ENCODE measurements around the gene PDE9A. TPM values are rescaled to one million over a fixed set of nuclear protein-coding genes. Genes with fewer than 3 reads are reported as not detected.

Gene PDE9A
- total RNA-seq, 1 experiment from 2014 or later = 8.4 TPM

DNA sequence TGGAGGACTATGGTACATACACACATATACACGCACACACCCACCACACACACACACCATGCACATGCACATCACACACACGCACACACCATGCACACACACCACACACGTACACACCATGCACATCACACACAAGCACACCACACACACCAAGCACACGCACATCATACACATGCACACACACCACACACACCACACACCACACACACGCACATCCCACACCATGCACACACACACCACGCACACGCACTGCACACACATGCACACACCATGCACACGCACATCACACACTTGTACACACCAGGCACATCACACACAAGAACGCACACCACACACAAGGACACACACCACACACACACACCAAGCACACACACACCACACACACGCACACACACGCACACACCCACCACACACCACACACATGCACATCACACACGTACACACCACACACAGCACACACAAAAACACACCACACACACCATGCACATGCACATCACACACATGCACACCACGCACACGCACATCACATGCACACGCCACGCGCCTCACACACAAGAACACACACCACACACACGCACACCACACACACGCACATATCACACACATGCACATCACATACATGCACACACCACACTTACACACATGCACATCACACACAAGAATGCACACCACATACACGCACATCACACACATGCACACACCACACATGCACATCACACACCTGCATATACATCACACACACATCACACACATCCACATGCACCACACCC lies 9.2 kb downstream of the PDE9A start:
- Histone ChIP-seq H3K9me2 (ENCODE audit: insufficient read depth) (no peaks in the 10 kb centered on the region), H3K79me2 (ENCODE audit: low read depth) (no peaks in the 10 kb centered on the region), H3K36me3 (ENCODE audit: low read depth) (no peaks in the 10 kb centered on the region), H3K27me3 (ENCODE audit: insufficient read depth, low read depth) (no peaks in the 10 kb centered on the region), H2AFZ (no peak overlapping the region), H3K4me1 (replicated peaks; ENCODE audit: insufficient read depth) (no peaks in the 10 kb centered on the region), H4K20me1 (ENCODE audit: insufficient read depth) (no peaks in the 10 kb centered on the region), H3K9me3 (ENCODE audit: insufficient read depth, low read depth) (no peaks in the 10 kb centered on the region), H3F3A (ENCODE audit: insufficient read depth, low read depth) (peaks cover 8% of the 10 kb centered on the region; the same call in 1 of the 2 replicates), H3K27ac (no peak overlapping the region), H3K4me2 (no peak overlapping the region), H3K4me3 (no peak overlapping the region)
- BruUV-seq (replicated peaks) = no TSS peak
- CTCF ChIA-PET = no interaction called here
- no peak for TF ChIP-seq EZH2 (IDR thresholded peaks at IDR 0.05; ENCODE audit: low read depth)
- TF ChIP-seq, protein P1, sequence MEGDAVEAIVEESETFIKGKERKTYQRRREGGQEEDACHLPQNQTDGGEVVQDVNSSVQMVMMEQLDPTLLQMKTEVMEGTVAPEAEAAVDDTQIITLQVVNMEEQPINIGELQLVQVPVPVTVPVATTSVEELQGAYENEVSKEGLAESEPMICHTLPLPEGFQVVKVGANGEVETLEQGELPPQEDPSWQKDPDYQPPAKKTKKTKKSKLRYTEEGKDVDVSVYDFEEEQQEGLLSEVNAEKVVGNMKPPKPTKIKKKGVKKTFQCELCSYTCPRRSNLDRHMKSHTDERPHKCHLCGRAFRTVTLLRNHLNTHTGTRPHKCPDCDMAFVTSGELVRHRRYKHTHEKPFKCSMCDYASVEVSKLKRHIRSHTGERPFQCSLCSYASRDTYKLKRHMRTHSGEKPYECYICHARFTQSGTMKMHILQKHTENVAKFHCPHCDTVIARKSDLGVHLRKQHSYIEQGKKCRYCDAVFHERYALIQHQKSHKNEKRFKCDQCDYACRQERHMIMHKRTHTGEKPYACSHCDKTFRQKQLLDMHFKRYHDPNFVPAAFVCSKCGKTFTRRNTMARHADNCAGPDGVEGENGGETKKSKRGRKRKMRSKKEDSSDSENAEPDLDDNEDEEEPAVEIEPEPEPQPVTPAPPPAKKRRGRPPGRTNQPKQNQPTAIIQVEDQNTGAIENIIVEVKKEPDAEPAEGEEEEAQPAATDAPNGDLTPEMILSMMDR (conservative IDR thresholded peaks at IDR 0.05) = no peak
- intact Hi-C loops (cut with micrococcal nuclease; ENCODE audit: unreplicated experiment) = no loop called here
- DNase-seq = no peak
- POLR2A ChIA-PET (ENCODE audit: unreplicated experiment) = no interaction called here

DNA sequence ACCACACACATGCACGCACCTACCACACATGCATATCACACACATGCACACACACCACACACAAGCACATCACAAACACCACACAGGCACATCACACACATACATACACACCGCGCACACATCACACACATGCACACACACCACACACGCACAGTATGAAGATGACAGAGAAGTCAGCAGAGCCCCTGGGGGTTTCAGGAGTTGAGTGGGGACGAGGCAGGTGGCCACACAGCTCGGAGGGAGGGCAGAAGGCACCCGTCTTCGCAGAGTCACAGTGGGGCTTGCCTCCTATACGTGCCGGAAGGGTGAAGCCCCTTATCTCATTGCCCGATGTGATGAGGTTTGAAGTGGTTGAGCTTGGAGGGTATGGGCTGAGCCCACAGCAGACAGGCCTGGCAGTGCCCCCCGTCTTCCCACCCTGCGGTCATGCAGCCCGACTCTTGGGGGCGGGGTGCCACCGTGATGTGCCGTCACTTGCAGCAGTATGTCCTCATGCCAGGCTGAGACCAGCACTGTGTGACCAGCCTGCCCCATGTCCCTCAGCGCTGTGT lies 9.9 kb downstream of the PDE9A start:
- Histone ChIP-seq H3K27me3 (ENCODE audit: insufficient read depth, low read depth) (no peaks in the 10 kb centered on the region), H3K9me3 (ENCODE audit: insufficient read depth, low read depth) (no peaks in the 10 kb centered on the region), H3K27ac (no peak overlapping the region), H4K20me1 (ENCODE audit: insufficient read depth) (no peaks in the 10 kb centered on the region), H3K4me2 (no peak overlapping the region), H3K79me2 (ENCODE audit: low read depth) (no peaks in the 10 kb centered on the region), H3K36me3 (ENCODE audit: low read depth) (no peaks in the 10 kb centered on the region), H3K4me1 (replicated peaks; ENCODE audit: insufficient read depth) (no peaks in the 10 kb centered on the region), H2AFZ (no peak overlapping the region), H3K4me3 (no peak overlapping the region), H3F3A (ENCODE audit: insufficient read depth, low read depth) (peaks cover 8% of the 10 kb centered on the region; the same call in 1 of the 2 replicates), H3K9me2 (ENCODE audit: insufficient read depth) (no peaks in the 10 kb centered on the region)
- intact Hi-C loops (cut with micrococcal nuclease; ENCODE audit: unreplicated experiment) = no loop called here
- CTCF ChIA-PET = no interaction called here
- no TSS peak for BruUV-seq (replicated peaks)
- TF ChIP-seq, protein P1 (conservative IDR thresholded peaks at IDR 0.05) = no peak
- no peak for TF ChIP-seq EZH2 (IDR thresholded peaks at IDR 0.05; ENCODE audit: low read depth)
- DNase-seq = no peak
- POLR2A ChIA-PET (ENCODE audit: unreplicated experiment) = no interaction called here

DNA sequence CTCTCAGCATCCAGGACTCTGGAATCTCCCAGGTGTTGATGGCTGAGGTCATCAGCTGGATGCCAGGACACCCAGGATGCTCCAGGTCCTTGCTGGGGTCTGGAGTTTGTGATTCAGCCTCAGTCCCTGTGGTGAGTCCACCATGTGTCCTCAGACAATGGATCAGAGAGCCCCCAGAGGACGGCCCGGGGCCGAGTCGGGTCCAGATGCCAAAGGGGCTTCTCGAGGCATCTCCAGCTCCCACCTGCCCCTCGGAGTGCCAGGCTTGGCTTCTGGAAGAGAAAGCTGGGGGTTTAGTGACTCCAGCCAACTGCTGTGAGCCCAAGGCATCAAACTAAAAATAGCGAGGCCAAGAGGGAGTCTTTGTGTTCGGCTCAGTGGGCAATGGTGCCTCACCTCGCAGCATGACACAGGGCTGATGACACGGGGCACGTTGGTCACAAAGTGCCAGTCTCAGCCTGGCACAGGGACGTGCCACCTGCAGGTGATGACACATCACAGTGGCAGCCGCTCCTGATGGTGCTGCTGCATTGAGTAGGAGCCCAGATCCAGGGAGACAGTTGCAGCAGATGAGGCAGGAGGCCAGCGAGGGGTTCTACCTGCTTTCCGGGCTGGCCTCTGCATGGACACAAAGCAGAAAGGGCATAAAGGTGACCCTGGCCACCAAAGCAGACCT lies 10.6 kb downstream of the PDE9A start:
- POLR2A ChIA-PET (ENCODE audit: unreplicated experiment) = no interaction called here
- CTCF ChIA-PET = no interaction called here
- H3K9me2 ChIP-seq (ENCODE audit: insufficient read depth) = no peaks in the 10 kb centered on the region
- no peaks in the 10 kb centered on the region for H4K20me1 ChIP-seq (ENCODE audit: insufficient read depth)
- intact Hi-C loops (cut with micrococcal nuclease; ENCODE audit: unreplicated experiment) = no loop called here
- H3K27me3 ChIP-seq (ENCODE audit: insufficient read depth, low read depth) = no peaks in the 10 kb centered on the region
- no peak overlapping the region for H3K4me2 ChIP-seq
- peaks cover 8% of the 10 kb centered on the region; the same call in 1 of the 2 replicates for H3F3A ChIP-seq (ENCODE audit: insufficient read depth, low read depth)
- H3K4me1 ChIP-seq (replicated peaks; ENCODE audit: insufficient read depth) = no peaks in the 10 kb centered on the region
- no peak overlapping the region for H3K27ac ChIP-seq
- DNase-seq = peak in 1 of 2 experiments; percentile 19
- H2AFZ ChIP-seq = no peak overlapping the region
- no TSS peak for BruUV-seq (replicated peaks)
- H3K4me3 ChIP-seq = no peak overlapping the region
- H3K79me2 ChIP-seq (ENCODE audit: low read depth) = no peaks in the 10 kb centered on the region
- no peaks in the 10 kb centered on the region for H3K9me3 ChIP-seq (ENCODE audit: insufficient read depth, low read depth)
- no peaks in the 10 kb centered on the region for H3K36me3 ChIP-seq (ENCODE audit: low read depth)
- no peak for TF ChIP-seq EZH2 (IDR thresholded peaks at IDR 0.05; ENCODE audit: low read depth)
- TF ChIP-seq, protein P1 (conservative IDR thresholded peaks at IDR 0.05) = no peak
